ENCODE data around the gene EP400. TPM values are rescaled to one million over a fixed set of nuclear protein-coding genes. Genes with fewer than 3 reads are reported as not detected.

EP400 gene
- total RNA-seq, 2 experiments from 2014 or later, result 36.8 to 40.6 TPM

DNA sequence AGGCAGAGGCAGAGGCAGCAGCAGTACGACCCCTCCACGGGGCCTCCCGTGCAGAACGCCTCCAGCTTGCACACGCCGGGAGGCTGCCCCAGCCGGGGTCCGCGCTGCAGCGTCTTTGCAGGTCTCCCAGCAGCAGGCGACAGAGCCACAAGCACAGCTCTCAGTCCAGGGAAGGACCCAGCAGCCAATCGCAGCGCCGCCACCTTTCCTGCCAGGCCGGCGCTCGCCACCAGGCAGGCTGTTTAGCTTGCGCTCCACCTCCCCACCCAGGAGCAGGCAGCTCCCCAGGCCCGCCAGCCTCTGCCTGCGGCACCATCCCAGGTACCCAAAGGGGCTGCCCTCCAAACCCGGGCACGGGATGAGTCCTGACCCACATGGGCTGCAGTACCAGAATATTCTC lies 169.1 kb downstream of the EP400 start:
- H3K4me3 Mint-ChIP-seq, result no peak overlapping the region
- H3K9me3 Mint-ChIP-seq, result no peaks in the 10 kb centered on the region
- peaks cover 8% of the 10 kb centered on the region for H3K36me3 Mint-ChIP-seq (ENCODE audit: low read depth)
- CTCF ChIA-PET, result no interaction called here
- no peaks in the 10 kb centered on the region for H3K27me3 Mint-ChIP-seq (ENCODE audit: low read depth)
- no peak for DNase-seq
- H3K4me1 Mint-ChIP-seq (ENCODE audit: low read depth), result no peaks in the 10 kb centered on the region
- H3K27ac Mint-ChIP-seq, result no peak overlapping the region
- intact Hi-C loops (cut with micrococcal nuclease), result no loop called here

DNA sequence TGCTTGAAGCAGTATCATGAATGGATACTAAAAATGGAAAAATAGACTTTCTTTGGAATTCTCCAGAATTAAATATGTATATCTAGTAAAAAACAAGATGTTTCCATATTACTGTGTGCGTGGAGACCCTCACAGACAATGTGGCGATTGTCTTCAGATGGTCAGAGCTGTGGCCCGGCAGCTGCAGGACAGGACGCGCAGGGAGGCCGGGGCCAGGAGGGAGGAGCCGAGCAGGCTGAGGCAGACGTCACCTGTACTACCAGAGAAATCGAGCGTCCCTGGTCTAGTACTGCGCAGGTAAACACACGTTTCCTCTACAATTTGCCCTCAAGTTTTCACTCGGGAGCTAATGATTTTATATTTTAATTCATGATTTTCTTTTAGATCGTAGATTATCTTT lies 171.5 kb downstream of the EP400 start:
- H3K9me3 Mint-ChIP-seq, result no peaks in the 10 kb centered on the region
- CTCF ChIA-PET, result no interaction called here
- no peaks in the 10 kb centered on the region for H3K27me3 Mint-ChIP-seq (ENCODE audit: low read depth)
- peaks cover 19% of the 10 kb centered on the region for H3K36me3 Mint-ChIP-seq (ENCODE audit: low read depth)
- no peak overlapping the region for H3K27ac Mint-ChIP-seq
- H3K4me3 Mint-ChIP-seq, result no peak overlapping the region
- no peak for DNase-seq
- no peaks in the 10 kb centered on the region for H3K4me1 Mint-ChIP-seq (ENCODE audit: low read depth)
- intact Hi-C loops (cut with micrococcal nuclease), result no loop called here

DNA sequence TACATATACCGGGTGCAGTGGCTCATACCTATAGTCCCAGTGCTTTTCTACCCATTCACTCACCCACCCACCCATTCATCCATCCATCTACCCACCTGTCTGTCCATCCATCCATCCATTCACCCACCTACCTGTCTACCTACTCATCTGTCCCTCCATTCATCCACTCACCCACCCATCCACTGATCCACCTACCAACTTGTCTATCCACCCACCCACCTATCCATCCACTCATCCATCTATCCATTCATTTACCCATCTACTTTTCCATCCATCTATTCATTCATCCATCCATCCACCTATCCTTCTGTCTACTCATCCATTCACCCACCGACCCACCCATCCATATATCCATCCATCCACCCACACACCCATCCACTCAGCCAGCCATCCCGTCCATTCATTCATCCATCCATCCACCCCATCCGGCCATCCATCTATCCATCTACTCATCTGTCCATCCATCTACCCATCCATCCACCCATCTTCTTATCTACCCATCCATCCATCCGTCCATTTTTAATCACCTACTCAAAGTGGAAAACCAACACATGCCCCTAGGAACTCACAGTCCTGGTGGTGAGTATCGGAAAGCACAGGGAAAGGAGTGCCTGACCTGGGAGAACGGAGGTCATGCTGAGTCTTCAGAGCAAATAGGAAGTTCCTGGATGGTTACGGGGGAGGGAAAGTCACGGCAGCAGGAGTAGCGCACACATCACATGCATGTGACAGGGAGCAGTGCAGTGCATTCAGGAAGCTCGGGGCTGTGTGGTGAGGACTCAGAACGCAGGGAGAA lies 174.4 kb downstream of the EP400 start:
- H3K36me3 Mint-ChIP-seq (ENCODE audit: low read depth), result peaks cover 43% of the 10 kb centered on the region
- no peaks in the 10 kb centered on the region for H3K27me3 Mint-ChIP-seq (ENCODE audit: low read depth)
- intact Hi-C loops (cut with micrococcal nuclease), result no loop called here
- peaks cover 12% of the 10 kb centered on the region for H3K9me3 Mint-ChIP-seq
- no peak overlapping the region for H3K27ac Mint-ChIP-seq
- no peak overlapping the region for H3K4me3 Mint-ChIP-seq
- CTCF ChIA-PET, result interaction anchor here (0.5 kb wide), 1 partner anchor 753 kb away, joined by 3 read pairs; no protein-coding TSS in a partner anchor
- DNase-seq, result no peak
- H3K4me1 Mint-ChIP-seq (ENCODE audit: low read depth), result no peaks in the 10 kb centered on the region

DNA sequence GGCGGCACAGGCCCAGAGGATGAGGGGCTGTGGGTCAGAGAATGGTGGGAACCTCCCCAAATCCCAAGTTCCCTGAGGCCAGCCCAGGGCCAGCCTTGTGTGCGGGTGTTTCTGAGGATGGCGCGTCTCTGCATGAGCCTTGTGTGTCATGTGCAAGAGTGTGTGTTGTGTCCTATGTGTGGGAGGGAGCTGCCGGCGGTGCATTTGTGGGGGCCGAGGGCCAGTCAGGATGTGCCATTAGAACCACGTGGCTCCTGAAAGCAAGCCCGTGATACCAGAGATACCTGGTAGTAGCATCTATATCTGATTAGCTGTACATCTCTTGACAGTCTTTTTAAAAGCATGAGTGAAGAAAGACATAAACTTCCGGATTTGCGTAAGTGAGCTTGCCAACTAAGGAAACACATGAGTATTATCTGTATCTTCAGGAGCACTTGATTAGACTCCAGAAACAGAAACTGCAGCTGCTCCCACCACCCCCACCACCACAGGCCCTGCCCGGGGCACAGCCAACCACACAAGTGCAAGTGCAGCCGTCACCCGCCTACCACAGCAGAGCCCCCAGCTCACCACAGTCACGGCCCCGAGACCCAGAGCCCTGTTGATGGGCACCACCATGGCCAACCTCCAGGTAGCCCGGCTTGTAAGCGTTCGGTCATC lies 175.2 kb downstream of the EP400 start:
- CTCF ChIA-PET, result interaction anchor here (0.5 kb wide), 1 partner anchor 752 kb away, joined by 3 read pairs; no protein-coding TSS in a partner anchor
- Mint-ChIP-seq H3K27ac (no peak overlapping the region), H3K4me1 (ENCODE audit: low read depth) (no peaks in the 10 kb centered on the region), H3K9me3 (peaks cover 15% of the 10 kb centered on the region), H3K36me3 (ENCODE audit: low read depth) (peaks cover 46% of the 10 kb centered on the region), H3K27me3 (ENCODE audit: low read depth) (no peaks in the 10 kb centered on the region), H3K4me3 (no peak overlapping the region)
- intact Hi-C loops (cut with micrococcal nuclease), result no loop called here
- no peak for DNase-seq

DNA sequence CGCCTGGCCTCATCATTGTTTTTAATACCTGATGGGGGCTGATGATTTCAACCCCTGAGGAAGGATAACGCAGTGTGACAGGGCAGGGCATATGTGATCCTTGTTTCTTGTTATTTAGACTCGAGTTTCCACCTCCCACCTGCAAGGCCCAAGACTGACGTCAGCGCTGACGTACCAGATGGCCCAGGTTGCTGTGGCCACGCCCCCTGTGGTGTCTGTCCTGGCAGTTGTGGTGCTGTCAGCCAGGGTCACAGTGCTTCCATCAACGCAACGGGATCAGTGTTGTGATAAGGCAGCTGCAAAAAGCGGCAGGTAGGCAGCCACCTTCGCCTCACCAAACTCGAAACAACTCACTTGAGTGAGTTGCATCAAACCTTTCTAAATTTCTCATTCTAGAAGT lies 176.0 kb downstream of the EP400 start:
- H3K27ac Mint-ChIP-seq, result no peak overlapping the region
- peaks cover 15% of the 10 kb centered on the region for H3K9me3 Mint-ChIP-seq
- intact Hi-C loops (cut with micrococcal nuclease), result no loop called here
- no peaks in the 10 kb centered on the region for H3K4me1 Mint-ChIP-seq (ENCODE audit: low read depth)
- CTCF ChIA-PET, result interaction anchor here (0.5 kb wide), 1 partner anchor 12 kb away, joined by 3 read pairs; no protein-coding TSS in a partner anchor
- H3K4me3 Mint-ChIP-seq, result no peak overlapping the region
- no peak for DNase-seq
- peaks cover 45% of the 10 kb centered on the region for H3K36me3 Mint-ChIP-seq (ENCODE audit: low read depth)
- H3K27me3 Mint-ChIP-seq (ENCODE audit: low read depth), result no peaks in the 10 kb centered on the region

DNA sequence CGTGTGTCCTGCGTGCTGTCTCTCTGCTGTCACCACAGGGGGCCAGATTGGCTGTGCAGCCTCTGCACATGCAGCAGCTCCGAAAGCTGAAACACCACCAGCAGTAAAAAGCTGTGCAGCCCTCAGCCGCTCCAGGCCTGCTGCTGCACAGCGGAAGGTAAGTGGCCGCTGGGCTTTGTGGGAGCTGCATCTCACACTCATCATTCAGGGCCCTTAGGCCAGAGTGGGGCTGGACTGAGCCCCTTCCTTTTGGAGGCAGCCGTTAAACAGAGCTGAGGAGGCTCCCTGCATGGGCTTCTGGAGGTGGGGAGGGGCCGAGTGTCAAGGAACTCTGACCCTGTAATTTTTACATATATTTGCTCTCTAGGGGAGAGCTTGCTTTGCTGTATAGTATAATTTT lies 177.3 kb downstream of the EP400 start:
- intact Hi-C loops (cut with micrococcal nuclease), result no loop called here
- no peaks in the 10 kb centered on the region for H3K27me3 Mint-ChIP-seq (ENCODE audit: low read depth)
- peaks cover 47% of the 10 kb centered on the region for H3K36me3 Mint-ChIP-seq (ENCODE audit: low read depth)
- CTCF ChIA-PET, result no interaction called here
- no peak overlapping the region for H3K4me3 Mint-ChIP-seq
- H3K9me3 Mint-ChIP-seq, result peaks cover 18% of the 10 kb centered on the region
- no peak for DNase-seq
- no peak overlapping the region for H3K27ac Mint-ChIP-seq
- no peaks in the 10 kb centered on the region for H3K4me1 Mint-ChIP-seq (ENCODE audit: low read depth)

DNA sequence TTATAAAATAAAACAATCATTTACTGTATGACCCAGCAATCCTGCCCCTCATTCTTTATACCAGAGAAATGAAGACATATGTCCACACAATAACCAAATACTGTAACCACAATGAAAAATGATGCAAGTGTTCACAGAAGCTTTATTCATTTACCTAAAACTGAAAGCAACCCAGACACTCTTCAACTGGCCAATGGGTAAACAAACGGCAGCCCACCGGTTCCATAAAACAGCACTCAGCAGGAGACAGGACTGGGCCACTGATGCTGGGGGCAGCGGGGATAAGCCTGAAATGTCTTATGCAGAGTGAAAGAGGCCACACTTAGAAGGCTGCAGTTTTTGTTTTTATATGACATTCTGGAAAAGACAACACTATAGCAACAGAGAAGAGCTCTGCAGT lies 179.3 kb downstream of the EP400 start:
- H3K27me3 Mint-ChIP-seq (ENCODE audit: low read depth), result no peaks in the 10 kb centered on the region
- intact Hi-C loops (cut with micrococcal nuclease), result no loop called here
- H3K4me1 Mint-ChIP-seq (ENCODE audit: low read depth), result no peaks in the 10 kb centered on the region
- peaks cover 44% of the 10 kb centered on the region for H3K36me3 Mint-ChIP-seq (ENCODE audit: low read depth)
- no peak overlapping the region for H3K4me3 Mint-ChIP-seq
- H3K27ac Mint-ChIP-seq, result no peak overlapping the region
- CTCF ChIA-PET, result no interaction called here
- DNase-seq, result no peak
- H3K9me3 Mint-ChIP-seq, result peaks cover 18% of the 10 kb centered on the region

DNA sequence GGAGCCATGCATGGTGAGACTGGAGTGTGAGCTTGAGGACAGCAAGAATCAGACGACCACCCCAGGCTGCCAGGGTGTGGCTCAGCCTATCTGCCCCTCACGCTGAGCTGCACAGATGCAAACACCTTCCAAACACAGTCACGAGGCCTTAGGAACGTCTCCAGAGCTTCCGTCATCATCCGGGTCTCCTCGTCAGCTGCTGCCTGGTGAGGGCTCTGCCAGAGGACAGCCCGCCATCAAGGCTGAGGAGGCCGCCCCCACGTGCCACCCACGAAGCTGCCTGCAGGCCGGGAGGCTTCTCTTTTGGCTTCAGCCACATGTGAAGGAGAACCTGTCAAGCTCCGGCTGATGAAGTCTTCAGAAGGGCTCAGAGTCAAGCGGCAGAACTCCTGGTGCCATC lies 180.9 kb downstream of the EP400 start:
- CTCF ChIA-PET, result no interaction called here
- no peak overlapping the region for H3K4me3 Mint-ChIP-seq
- no peak overlapping the region for H3K27ac Mint-ChIP-seq
- peaks cover 35% of the 10 kb centered on the region for H3K36me3 Mint-ChIP-seq (ENCODE audit: low read depth)
- peaks cover 18% of the 10 kb centered on the region for H3K9me3 Mint-ChIP-seq
- no peaks in the 10 kb centered on the region for H3K4me1 Mint-ChIP-seq (ENCODE audit: low read depth)
- H3K27me3 Mint-ChIP-seq (ENCODE audit: low read depth), result no peaks in the 10 kb centered on the region
- intact Hi-C loops (cut with micrococcal nuclease), result no loop called here
- no peak for DNase-seq

Other genes starting within 250 kb of the EP400 start
- gene SFSWAP, start 238.9 kb upstream of the EP400 start, total RNA-seq, result 10 to 100 TPM; 51.3 TPM
- not detected for gene MMP17, start 121.5 kb upstream of the EP400 start, total RNA-seq
- gene ULK1, start 55.3 kb upstream of the EP400 start, total RNA-seq, result 10 to 100 TPM; 13.6 to 15.6 TPM
- gene PUS1, start 20.7 kb upstream of the EP400 start, total RNA-seq, result 10 to 100 TPM; 37.7 to 38.8 TPM
- gene DDX51, start 194.4 kb downstream of the EP400 start, total RNA-seq, result 10 to 100 TPM; 18.8 to 20.0 TPM
- 10 to 100 TPM; 27.1 to 27.4 TPM for gene NOC4L, start 194.5 kb downstream of the EP400 start, total RNA-seq

All from activated naive CD4-positive, alpha-beta T cell treated with anti-CD3 and anti-CD28 coated beads for 36 hours (primary cell).